ENCODE data around the gene METTL9.

DNA sequence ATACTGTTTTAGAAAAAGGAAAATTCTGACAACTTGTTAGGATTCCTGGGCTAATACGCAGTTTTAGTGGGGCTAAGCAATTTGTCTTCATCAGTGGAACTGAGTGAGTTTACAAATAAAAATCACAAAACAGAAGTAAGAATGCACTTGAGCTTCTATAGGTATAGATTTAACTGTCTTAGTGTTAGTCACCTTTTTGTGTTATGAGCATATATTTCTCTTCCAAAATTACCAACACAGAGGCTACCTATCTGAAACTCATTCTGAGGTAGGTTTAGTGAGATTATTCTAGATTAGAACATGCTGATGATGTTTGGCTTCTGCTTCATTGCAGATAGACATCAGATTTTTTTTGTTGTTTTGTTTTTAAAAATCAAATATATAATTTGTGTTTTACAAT is 23.2 kb downstream of the METTL9 start:
- TF ChIP-seq EZH2phosphoT487 (IDR thresholded peaks at IDR 0.05; ENCODE audit: borderline replicate concordance) (no peak), ZNF274 (IDR thresholded peaks at IDR 0.05; ENCODE audit: low read depth, low read length) (no peak), CTCF (IDR thresholded peaks at IDR 0.05 in 2 of 3, conservative IDR thresholded peaks at IDR 0.05 in 1 of 3; ENCODE audit: borderline replicate concordance in 1 of 3, insufficient read depth in 1 of 3, low read depth in 2 of 3, low read length in 2 of 3) (no peak), POLR2AphosphoS5 (IDR thresholded peaks at IDR 0.05; ENCODE audit: low read depth, low read length) (no peak), TCF7L2 (IDR thresholded peaks at IDR 0.05; ENCODE audit: borderline replicate concordance, extremely low read depth, insufficient read depth, insufficient read length) (no peak), ELF1 (IDR thresholded peaks at IDR 0.05; ENCODE audit: borderline replicate concordance, low read depth) (no peak), JUND (IDR thresholded peaks at IDR 0.05) (no peak), EZH2 (IDR thresholded peaks at IDR 0.05) (no peak), POLR2A (IDR thresholded peaks at IDR 0.05; ENCODE audit: borderline replicate concordance, extremely low read depth, insufficient read depth, insufficient read length) (no peak), SIN3A (IDR thresholded peaks at IDR 0.05; ENCODE audit: low read depth) (no peak), EGR1 (IDR thresholded peaks at IDR 0.05; ENCODE audit: low read depth) (no peak)
- TF ChIP-seq, protein P1, sequence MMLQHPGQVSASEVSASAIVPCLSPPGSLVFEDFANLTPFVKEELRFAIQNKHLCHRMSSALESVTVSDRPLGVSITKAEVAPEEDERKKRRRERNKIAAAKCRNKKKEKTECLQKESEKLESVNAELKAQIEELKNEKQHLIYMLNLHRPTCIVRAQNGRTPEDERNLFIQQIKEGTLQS (IDR thresholded peaks at IDR 0.05) = no peak
- TF ChIP-seq, protein P2, sequence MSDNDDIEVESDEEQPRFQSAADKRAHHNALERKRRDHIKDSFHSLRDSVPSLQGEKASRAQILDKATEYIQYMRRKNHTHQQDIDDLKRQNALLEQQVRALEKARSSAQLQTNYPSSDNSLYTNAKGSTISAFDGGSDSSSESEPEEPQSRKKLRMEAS (IDR thresholded peaks at IDR 0.05) = no peak
